HG03095 (cell line): ENCODE measurements around the gene KYNU.
"Not testable (repeated sequence)": the region's sequence is repeated elsewhere in the genome, so short reads cannot be mapped to it uniquely, and the experiment has no call there.

Source experiments
- ATAC-seq: cut with Tn5 transposase; IDR thresholded peaks from one replicate; pipeline ENCODE4 v1.9.1; 2021; ENCODE audit warnings: moderate library complexity; ENCODE audit not compliant: unreplicated experiment

The KYNU gene

DNA sequence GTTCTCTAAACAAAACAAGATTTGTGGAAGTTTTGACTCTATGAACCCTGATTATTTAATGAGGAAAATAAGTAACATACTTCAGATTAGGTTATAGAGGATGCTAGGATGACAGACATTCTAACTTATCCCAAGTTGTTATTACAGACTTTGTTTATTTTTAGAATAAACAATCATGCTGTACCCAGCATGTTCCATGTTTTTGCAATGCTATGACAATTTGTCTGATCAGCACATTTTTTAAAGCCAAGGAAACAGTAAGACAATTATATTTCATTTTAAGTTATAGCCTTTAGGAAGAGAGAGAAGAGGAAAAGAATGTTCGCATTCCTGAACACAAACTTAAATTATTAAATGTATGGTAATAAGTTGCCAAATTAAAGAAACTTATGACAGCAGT, 119.8 kb downstream of the KYNU start:
- no peak for ATAC-seq

- no peak for ATAC-seq
Observed at GRCh38 chr2:143000599-143000998, 123.1 kb downstream of the KYNU start.

DNA sequence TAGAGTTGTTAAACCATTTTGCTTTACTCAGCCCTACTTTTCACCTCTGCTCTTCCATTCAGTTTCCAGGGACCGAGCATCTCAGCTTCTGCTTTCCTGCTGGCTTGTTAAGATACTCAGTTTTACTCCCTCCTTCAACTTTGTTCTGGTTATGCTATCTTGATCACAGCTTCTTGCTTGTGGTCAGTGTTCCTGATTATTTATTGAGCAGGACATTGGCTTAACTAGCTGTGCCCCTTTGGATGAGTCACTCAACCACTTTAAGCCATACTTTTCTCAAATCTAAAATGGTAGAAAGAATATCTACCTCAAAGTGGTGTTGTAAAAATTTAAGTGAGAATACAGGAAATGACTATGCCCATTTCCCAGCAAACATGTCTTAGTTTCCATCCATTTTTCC, 124.0 kb downstream of the KYNU start:
- no peak for ATAC-seq

DNA sequence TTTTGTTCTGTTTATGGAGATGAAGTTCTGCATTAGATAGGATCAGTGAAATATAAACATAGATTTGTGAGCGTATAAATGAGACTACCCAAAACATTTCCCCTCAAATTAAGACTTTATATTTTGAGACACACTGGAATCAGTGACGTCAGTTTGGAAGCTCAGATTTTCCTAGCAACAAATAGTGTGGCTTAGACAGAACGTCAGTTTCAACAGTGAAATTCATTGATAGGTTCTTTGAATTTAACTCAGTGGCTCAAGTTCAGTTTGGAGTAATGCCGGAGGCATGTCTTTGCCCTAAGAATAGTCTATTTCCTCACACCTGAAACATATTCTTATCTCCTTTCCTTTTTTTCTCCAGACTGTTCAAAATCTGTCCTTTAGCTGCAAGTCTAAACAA, 138.2 kb downstream of the KYNU start:
- ATAC-seq = no peak

GRCh38 chr2:143026411-143027054, 149.1 kb downstream of the KYNU start:
- ATAC-seq = no peak

DNA sequence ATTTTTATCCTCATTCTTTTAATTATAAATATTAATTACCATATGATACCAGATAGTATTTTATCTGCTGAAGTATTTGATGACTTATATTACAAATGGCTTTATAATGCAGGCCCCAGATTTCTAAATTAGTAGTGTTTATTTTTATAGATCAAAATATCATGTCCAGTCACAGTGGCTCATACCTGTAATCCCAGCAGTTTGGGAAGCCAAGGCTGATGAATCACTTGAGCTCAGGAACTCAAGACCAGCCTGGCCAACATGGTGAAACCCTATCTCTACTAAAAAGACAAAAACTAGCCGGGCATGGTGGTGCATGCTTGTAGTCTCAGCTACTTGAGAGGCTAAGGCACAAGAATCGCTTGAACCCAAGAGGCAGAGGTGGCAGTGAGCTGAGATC, 151.7 kb downstream of the KYNU start:
- ATAC-seq = no peak

DNA sequence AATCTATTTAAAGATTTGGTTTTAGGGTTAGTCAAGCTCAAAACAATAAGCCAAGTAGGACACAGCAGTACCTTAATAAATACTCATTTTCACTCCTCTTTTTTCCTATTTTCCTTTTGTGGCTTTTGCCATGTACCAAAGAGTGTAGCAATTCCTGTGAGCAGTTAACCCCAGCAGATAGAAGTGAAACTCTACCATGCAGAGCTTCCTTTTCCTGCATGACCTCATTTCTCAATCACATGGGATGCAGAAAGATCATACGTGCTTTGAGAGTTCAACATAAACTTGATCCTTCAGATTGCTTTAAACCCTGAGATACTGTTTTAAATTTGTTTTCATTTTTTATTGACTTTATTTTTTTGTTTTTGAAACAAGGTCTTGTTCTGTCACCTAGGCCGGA, 152.7 kb downstream of the KYNU start:
- ATAC-seq = peak; percentile 58

GRCh38 chr2:143034292-143035074, 157.0 kb downstream of the KYNU start:
- ATAC-seq = peak; percentile 84

- ATAC-seq = no peak
Observed at GRCh38 chr2:143051465-143051864, 174.0 kb downstream of the KYNU start.

GRCh38 chr2:143053437-143053836, 176.0 kb downstream of the KYNU start:
- not testable (repeated sequence) for ATAC-seq

GRCh38 chr2:143056550-143056949, 179.1 kb downstream of the KYNU start:
- ATAC-seq = no peak

DNA sequence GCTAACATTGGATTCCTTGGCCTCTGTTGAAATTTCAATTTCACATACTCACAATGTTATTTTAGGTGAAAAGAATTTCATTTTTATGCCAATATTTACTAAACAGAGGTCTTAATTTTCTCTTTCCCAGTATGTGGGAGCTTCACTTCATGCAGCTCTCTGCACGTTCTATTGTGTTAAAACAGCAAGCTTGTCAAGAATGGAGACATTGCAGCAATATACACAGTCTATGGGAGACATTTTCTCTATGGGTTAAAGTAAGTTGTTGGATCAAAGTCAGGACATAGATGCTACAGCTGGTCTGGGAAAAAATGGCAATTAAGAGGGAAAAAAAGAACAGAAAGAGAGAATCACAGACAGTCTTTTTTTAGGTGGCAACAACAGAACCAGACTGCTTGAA, 181.4 kb downstream of the KYNU start:
- no peak for ATAC-seq

GRCh38 chr2:143063612-143064200, 186.2 kb downstream of the KYNU start:
- ATAC-seq = no peak

DNA sequence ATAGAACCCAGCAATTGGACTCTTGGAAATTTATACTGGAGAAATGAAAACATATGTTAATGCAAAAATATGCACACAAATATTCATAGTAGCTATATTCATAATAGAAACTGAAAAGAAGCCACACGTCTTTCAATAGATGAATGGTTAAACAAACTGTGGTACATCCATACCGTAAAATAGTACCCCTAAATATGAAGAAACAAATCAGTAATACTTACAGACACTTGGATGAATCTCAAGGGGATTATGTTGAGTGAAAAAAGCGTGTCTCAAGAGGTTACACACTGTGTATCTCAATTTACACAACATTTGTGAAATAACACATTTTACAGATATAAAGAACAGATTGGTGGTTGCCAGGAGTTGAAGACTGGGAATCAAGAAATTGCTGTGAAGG, 190.6 kb downstream of the KYNU start:
- ATAC-seq = no peak

GRCh38 chr2:143068509-143068908, 191.0 kb downstream of the KYNU start:
- ATAC-seq = no peak

- no peak for ATAC-seq
Observed at GRCh38 chr2:143070704-143071103, 193.2 kb downstream of the KYNU start.

DNA sequence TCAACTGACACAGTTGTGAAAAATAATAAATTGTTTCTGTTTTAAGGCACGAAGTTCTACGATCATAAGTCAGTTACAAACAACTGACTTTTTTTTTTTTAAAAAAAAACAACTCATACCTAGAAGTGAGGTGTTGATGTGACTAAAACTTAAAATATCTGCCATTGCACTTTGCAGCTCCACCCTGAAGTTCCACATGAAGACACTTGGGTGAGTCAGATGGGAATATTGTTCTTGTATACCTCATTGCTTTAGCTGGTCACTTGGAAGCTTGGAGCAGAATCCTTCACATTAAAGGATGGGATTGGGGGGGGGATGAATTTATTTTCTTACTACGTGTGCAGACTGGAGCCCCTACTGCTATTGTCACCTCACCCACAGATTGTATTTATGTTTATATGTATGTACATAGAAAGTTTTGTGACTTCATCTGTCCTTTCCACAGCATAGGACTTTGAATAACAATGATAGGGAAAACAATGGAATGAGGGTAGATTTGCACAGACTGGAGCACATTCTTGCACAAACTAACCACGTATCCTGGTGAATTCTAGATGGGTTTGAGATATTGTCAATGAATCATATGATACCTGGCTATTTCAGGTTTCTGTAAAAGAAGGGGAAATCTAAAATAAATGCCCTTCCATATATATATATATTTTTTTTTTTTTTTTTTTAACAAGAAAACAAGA, 193.9 kb downstream of the KYNU start:
- ATAC-seq = no peak

- not testable (repeated sequence) for ATAC-seq
Observed at GRCh38 chr2:143074913-143075312, 197.4 kb downstream of the KYNU start.

DNA sequence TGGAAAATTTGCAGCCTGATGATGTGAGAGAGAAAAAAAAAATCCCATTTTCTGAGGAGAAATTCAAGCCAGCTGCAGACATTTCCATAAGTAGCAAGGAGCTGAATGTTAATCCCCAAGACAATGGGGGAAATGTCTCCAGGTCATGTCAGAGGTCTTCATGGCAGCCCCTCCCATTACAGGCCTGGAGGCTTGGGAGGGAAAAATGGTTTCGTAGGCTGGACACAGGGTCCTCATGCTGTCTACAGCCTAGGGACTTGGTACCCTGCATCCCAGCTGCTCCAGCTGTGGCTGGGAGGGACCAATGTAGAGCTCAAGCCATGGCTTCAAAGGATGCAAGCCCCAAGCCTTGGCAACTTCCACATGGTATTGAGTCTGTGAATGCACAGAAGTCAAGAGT, 198.2 kb downstream of the KYNU start:
- ATAC-seq = no peak

GRCh38 chr2:143078104-143078503, 200.6 kb downstream of the KYNU start:
- ATAC-seq = no peak

GRCh38 chr2:143081616-143082015, 204.2 kb downstream of the KYNU start:
- ATAC-seq = no peak

DNA sequence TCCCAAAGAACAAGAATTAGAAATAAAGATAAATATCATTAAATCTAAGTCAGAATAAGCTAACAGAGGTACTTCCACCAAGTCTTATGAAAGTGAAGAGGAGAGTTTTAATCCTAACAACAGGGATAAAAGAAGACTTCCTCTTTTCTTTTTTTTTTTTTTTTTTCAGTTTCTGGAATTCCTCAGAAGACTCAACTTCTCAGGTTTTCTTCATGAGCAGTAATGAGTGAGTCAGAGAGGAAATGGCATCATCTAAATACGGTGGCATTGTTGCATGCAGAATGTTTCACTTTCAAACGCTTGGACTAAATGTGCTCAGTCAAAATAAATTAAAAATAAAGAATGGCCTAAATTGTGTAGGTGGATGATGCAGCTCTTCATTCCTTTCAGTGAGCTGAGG, 206.2 kb downstream of the KYNU start:
- no peak for ATAC-seq
